Lung (tissue), 12 donors: ENCODE data around the gene ITPA. TPM values are rescaled to one million over a fixed set of nuclear protein-coding genes. Genes with fewer than 3 reads are reported as not detected.

Source experiments
- ATAC-seq: fragments of 200-7000 bp; cut with Tn5 transposase; one replicate; pipeline ENCODE4 v1.9.1; 2020; ENCODE audit warnings: moderate number of reproducible peaks; ENCODE audit not compliant: insufficient read depth, low FRiP score
- DNase-seq, 3 donors: peaks; one replicate each; pipeline ENCODE4 v3.0.0-alpha.2; 2013 to 2017
- H3K27ac ChIP-seq, 2 donors: one replicate each; pipeline ENCODE4 v1.5.1; 2013; ENCODE audit warnings: mild to moderate bottlenecking in 2 of 2, moderate library complexity in 2 of 2, control low read depth in 1 of 2, inconsistent platforms in 1 of 2, low read depth in 1 of 2, low read length in 1 of 2
- H3K27me3 ChIP-seq, 3 donors: one replicate each; pipeline ENCODE4 v1.5.1; 2013; ENCODE audit warnings: low read length in 2 of 3; ENCODE audit not compliant: control insufficient read depth in 3 of 3, insufficient read depth in 3 of 3
- H3K36me3 ChIP-seq, 4 donors: one replicate each; pipeline ENCODE4 v1.5.1; 2013; ENCODE audit warnings: low read length in 4 of 4, mild to moderate bottlenecking in 1 of 4, moderate library complexity in 1 of 4; ENCODE audit not compliant: control insufficient read depth in 4 of 4, insufficient read depth in 4 of 4
- H3K4me1 ChIP-seq, 5 donors: one replicate each; pipeline ENCODE4 v1.5.1; 2013; ENCODE audit warnings: low read length in 5 of 5, mild to moderate bottlenecking in 2 of 5, moderate library complexity in 1 of 5; ENCODE audit not compliant: control insufficient read depth in 5 of 5, insufficient read depth in 5 of 5
- H3K4me3 ChIP-seq: one replicate; pipeline ENCODE4 v1.5.1; 2013; ENCODE audit warnings: mild to moderate bottlenecking, control low read depth, moderate library complexity
- H3K9ac ChIP-seq, 2 donors: one replicate each; pipeline ENCODE4 v1.5.1; 2013; ENCODE audit warnings: low read length in 2 of 2, control low read depth in 1 of 2; ENCODE audit not compliant: insufficient read depth in 1 of 2
- H3K9me3 ChIP-seq, 4 donors: one replicate each; pipeline ENCODE4 v1.5.1; 2013; ENCODE audit warnings: low read length in 3 of 4, mild to moderate bottlenecking in 1 of 4, moderate library complexity in 1 of 4; ENCODE audit not compliant: control insufficient read depth in 4 of 4, insufficient read depth in 3 of 4
- CTCF ChIP-seq: IDR thresholded peaks from 2 replicates; pipeline ENCODE4 v1.5.1; 2012; ENCODE audit warnings: mild to moderate bottlenecking; ENCODE audit errors: control extremely low read depth, extremely low read depth
- WGBS, 2 donors: extraction: QIAGEN DNeasy Blood & Tissue Kit; methylation state at CpG; one replicate each; pipeline ENCODE4 v1.1.7; 2013; 5-methylcytosine and 5-hydroxymethylcytosine counted together
- polyA plus RNA-seq, 2 donors: library from polyadenylated mRNA; stranded (reverse); fragments of 200-250 nt; gene quantifications; one replicate each; pipeline ENCODE4 v1.2.1, GENCODE V29; 2013
- total RNA-seq, 2 donors: library from RNA; depleted of rRNA in 1 of 2; stranded (reverse); fragments of >200 nt in 1 of 2; gene quantifications; one replicate each; pipeline ENCODE4 v1.2.1, GENCODE V29; 2014 to 2021
- donor health status: control.
- donor health status: control.
- donor health status: Bipolar disorder and iron deficiency.
- donor health status: healthy.
- donor health status: DM: yes; HTN: yes; CAD: no.

The ITPA gene
- total and polyA plus RNA-seq, 4 donors = 32.7 to 95.8 (median 66.1) TPM

GRCh38 chr20:3245711-3246110 lies 36.4 kb downstream of the ITPA start:
- Histone ChIP-seq H3K27me3 (peaks cover 0 to 45% (median 19%) of the 10 kb centered on the region in 3 donors), H3K4me1 (peaks cover 0 to 11% (median 0%) of the 10 kb centered on the region in 5 donors), H3K9ac (no peak overlapping the region), H3K36me3 (peaks cover 0 to 4% (median 0%) of the 10 kb centered on the region in 4 donors), H3K27ac (no peak overlapping the region), H3K9me3 (no peaks in the 10 kb centered on the region), H3K4me3 (no peak overlapping the region)
- WGBS, 2 donors = 62 to 75% methylated on average over 4 of the region's 4 CpGs
- DNase-seq (no peak), ATAC-seq (no peak)
- TF ChIP-seq CTCF = no peak

- WGBS, 2 donors = 92 to 100% methylated on average over 1 of the region's 1 CpG
- no peak for DNase-seq
- Histone ChIP-seq H3K27me3 (peaks cover 0 to 35% (median 12%) of the 10 kb centered on the region in 3 donors), H3K4me1 (peaks cover 0 to 11% (median 0%) of the 10 kb centered on the region in 5 donors), H3K9ac (no peak overlapping the region), H3K36me3 (peaks cover 0 to 7% (median 2%) of the 10 kb centered on the region in 4 donors), H3K9me3 (no peaks in the 10 kb centered on the region), H3K4me3 (no peak overlapping the region), H3K27ac (no peak overlapping the region)
- no peak for TF ChIP-seq CTCF
- ATAC-seq = no peak
These were observed 37.4 kb downstream of the ITPA start for GRCh38 chr20:3246682-3247081.

GRCh38 chr20:3247638-3248037 lies 38.3 kb downstream of the ITPA start:
- Histone ChIP-seq H3K36me3 (peaks cover 3 to 16% (median 9%) of the 10 kb centered on the region in 4 donors), H3K27ac (no peak overlapping the region), H3K4me1 (peaks cover 0 to 11% (median 0%) of the 10 kb centered on the region in 5 donors), H3K27me3 (peaks cover 0 to 26% (median 8%) of the 10 kb centered on the region in 3 donors), H3K9me3 (peaks cover 0 to 6% (median 0%) of the 10 kb centered on the region in 4 donors), H3K9ac (no peak overlapping the region), H3K4me3 (no peak overlapping the region)
- 58 to 72% methylated on average over 4 of the region's 4 CpGs for WGBS, 2 donors
- no peak for DNase-seq
- no peak for TF ChIP-seq CTCF
- no peak for ATAC-seq
